IPS-11a (cell line): Measurements from ENCODE around the gene MYRIP.
"Not testable (repeated sequence)": the region's sequence is repeated elsewhere in the genome, so short reads cannot be mapped to it uniquely, and the experiment has no call there.

Experiments used
- H3K4me3 ChIP-seq: one replicate; pipeline ENCODE4 v1.5.1; 2013; ENCODE audit warnings: low read depth, low read length, control low read depth

Gene MYRIP

DNA sequence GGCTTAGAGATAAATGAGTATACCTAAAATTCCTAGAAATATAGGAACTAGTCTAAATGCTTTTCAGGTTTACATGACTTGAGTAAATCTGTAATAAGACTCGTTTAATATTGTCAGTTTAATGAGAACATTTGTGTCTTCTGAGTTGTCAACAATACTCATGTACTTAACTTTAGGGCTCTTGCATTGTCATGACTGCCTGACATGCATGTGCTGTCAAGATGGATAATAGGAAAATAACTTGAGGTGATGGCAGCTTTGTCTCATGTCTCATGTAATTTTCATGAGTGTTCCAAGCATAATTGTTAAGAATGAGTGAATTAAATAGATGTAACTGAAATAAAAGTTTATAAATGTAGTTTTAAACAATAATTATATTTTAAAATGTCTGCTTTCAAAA, 455.0 kb downstream of the MYRIP start:
- H3K4me3 ChIP-seq = no peak overlapping the region

DNA sequence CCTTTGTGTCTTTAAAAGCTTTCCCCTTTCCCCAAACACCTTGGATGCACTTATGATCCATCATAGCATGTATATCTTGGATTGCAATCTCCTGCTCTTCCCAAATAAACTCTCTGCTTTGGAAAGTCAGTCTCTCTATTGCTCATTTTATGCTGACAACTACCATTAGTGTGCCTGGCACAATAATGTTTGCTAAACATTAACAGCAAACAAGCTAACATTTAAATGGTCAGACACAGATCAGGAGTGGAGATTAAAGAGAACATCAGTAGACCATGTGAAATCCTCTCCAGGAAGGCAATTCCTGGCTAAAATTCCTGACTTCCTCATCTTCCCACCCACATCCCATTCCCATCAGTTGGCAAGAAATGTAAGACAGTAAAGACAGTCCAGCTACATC, 455.8 kb downstream of the MYRIP start:
- no peak overlapping the region for H3K4me3 ChIP-seq

GRCh38 chr3:40267937-40268724, 458.7 kb downstream of the MYRIP start:
- H3K4me3 ChIP-seq = no peak overlapping the region

- H3K4me3 ChIP-seq = no peak overlapping the region
Observed at GRCh38 chr3:40268802-40269524, 459.6 kb downstream of the MYRIP start.

- H3K4me3 ChIP-seq = no peak overlapping the region
Observed at GRCh38 chr3:40278791-40279190, 469.4 kb downstream of the MYRIP start.

DNA sequence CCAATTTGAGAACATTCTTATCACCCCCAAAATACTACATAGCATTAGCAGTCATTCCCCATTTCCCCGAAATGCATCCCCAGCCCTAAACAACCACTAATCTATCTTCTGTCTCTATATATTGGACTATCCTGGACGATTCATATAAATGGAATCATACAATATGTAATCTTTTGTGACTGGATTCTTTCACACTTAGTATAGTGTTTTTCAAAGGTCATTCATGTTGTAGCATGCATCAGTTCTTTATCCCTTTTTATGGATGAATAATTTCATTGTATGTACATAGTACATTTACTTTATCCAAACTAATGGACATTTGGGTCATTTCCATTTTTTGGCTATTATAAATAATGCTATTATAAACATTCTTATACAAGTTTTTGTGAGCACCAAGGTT, 472.6 kb downstream of the MYRIP start:
- H3K4me3 ChIP-seq = no peak overlapping the region

DNA sequence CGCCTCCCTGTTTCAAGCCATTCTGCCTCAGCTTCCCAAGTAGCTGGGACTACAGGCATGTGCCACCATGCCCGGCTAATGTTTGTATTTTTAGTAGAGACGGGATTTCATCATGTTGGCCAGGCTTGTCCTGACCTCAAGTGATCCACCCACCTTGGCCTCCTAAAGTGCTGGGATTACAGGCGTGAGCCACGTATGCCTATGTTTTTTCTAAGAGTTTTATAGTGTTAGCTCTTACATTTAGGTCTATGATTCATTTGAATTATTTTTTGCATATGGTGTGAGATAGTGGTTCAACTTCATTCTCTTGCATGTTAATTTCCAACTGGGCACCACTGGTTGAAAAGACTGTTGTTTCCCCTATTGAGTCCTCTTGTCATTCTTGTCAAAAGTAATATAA, 473.6 kb downstream of the MYRIP start:
- H3K4me3 ChIP-seq = not testable (repeated sequence)

- H3K4me3 ChIP-seq = no peak overlapping the region
Observed at GRCh38 chr3:40287248-40287647, 477.8 kb downstream of the MYRIP start.

DNA sequence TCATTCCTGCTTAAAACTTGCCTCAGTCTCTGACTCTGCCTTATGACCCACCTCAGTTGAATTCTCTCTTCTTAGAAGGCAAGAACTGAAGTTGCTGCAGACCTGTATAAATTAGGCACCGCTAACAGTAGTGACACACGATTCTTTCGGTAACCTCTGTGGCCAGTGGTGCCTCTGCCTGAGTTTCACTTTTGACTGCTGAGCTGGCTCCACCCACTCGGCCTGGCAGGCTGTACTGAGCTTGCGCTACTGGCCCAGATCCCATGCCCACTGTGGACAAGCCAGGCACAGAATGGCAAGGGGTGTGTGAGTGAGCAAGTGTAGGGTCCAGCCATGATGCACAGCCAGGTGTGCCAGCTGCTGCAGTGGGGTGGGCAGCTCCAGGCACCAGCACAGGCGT, 481.0 kb downstream of the MYRIP start:
- no peak overlapping the region for H3K4me3 ChIP-seq

- H3K4me3 ChIP-seq = no peak overlapping the region
Observed at GRCh38 chr3:40291471-40291870, 482.1 kb downstream of the MYRIP start.

DNA sequence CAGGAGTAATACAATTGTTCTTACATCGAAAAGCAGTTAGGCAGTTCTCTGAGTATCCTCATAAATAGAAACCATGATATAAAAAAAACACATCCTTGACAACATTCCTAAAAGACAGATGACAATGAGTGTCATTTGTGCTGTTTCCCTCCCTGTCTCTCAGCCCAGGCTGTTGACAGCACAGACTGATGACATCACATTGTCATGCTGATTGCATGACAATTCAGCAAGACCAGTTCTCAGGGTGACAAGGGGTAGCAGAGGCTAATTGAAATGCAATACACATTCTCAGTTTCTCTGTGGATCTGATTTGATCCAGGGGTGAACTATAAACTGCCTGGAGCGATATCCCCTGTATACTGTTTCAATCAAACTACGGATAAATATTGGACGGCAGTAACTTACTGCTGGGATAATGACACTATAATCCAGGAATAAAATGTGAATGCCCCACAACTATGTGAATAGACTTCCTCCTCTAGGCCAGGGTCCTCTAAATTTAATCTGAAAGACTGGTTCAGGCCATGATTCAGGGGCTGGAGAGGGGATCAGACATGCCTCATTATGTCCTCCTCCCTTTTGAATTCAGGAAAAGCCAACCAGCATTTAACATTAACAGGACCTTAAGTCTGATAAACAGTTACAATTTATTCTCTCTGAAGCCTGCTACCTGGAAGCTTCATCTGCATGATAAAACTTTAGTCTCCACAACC, 483.4 kb downstream of the MYRIP start:
- no peak overlapping the region for H3K4me3 ChIP-seq

- H3K4me3 ChIP-seq = no peak overlapping the region
Observed at GRCh38 chr3:40294434-40294833, 485.0 kb downstream of the MYRIP start.

- H3K4me3 ChIP-seq = no peak overlapping the region
Observed at GRCh38 chr3:40298075-40298474, 488.7 kb downstream of the MYRIP start.

- H3K4me3 ChIP-seq = no peak overlapping the region
Observed at GRCh38 chr3:40299130-40299720, 489.8 kb downstream of the MYRIP start.

DNA sequence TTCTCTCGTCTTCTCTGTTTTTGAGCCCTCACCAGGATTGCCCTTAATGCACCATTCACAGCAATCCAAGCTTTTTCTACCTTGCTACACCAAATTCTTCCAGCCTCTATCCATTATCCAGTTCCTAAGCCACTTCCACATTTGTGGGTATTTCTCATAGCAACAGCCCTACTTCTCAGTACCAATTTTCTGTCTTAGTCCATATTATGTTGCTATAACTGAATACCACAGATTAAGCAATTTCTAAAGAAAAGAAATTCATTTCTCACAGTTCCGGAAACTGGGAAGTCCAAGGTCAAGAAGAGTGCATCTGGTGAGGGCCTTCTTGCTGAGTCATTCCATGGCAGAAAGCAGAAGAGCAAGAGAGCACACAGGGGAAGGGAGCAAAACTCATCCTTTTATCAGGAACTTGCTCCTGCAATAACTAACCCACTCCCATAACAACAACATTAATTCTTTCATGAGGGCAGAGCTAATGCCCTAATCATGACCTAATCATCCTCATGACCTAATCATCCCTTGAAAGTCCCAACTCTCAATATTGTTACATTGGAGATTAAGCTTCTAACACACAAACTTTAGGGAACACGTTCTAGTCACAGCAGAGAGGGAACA, 490.4 kb downstream of the MYRIP start:
- H3K4me3 ChIP-seq = no peak overlapping the region

- no peak overlapping the region for H3K4me3 ChIP-seq
Observed at GRCh38 chr3:40302784-40303183, 493.4 kb downstream of the MYRIP start.

- no peak overlapping the region for H3K4me3 ChIP-seq
Observed at GRCh38 chr3:40304352-40304751, 494.9 kb downstream of the MYRIP start.

DNA sequence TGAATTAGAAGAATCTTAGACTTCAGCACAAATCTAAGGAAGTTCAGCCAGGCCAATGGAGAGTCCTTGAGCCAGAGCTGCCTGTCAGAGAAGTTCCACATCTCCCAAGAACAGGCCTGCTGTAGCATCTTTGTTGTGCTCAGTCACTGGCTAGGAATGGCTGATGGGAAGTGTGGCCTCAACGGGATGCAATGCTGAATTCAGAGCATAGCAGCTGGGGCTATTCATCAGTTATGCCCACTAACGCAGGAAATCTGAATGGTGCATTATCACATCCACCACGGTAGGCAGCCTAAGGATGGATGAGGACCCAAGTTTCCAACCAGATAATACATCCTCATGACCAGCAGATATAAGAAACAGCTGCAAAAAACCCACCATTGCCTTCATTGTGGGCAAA, 496.9 kb downstream of the MYRIP start:
- H3K4me3 ChIP-seq = no peak overlapping the region

- no peak overlapping the region for H3K4me3 ChIP-seq
Observed at GRCh38 chr3:40307176-40307575, 497.8 kb downstream of the MYRIP start.

GRCh38 chr3:40308725-40309417, 499.5 kb downstream of the MYRIP start:
- H3K4me3 ChIP-seq = peak overlapping the region; percentile 29
